ENCODE results near the gene CCDC186.

Gene CCDC186

GRCh38 chr10:114073395-114074186 is 100.4 kb downstream of the CCDC186 start:
- no peak overlapping the region for H3K4me3 ChIP-seq (ENCODE audit: low read depth, low read length)

- no peak overlapping the region for H3K4me3 ChIP-seq (ENCODE audit: low read depth, low read length)
These were observed 102.8 kb downstream of the CCDC186 start for GRCh38 chr10:114071178-114071577.

Data from iPS-11a (cell line).